PFSK-1 (cell line): Measurements from ENCODE around the gene ALDH1A3.

Experiments used
- POLR2AphosphoS5 ChIP-seq: IDR thresholded peaks from 2 replicates; pipeline ENCODE4 v1.6.1; 2012; ENCODE audit warnings: low read depth, mild to moderate bottlenecking, control low read depth, low read length, moderate library complexity
- REST ChIP-seq, 2 experiments: IDR thresholded peaks; 2 replicates each; pipeline versions ENCODE4 v1.6.1 to v1.8.0; 2011 to 2012; ENCODE audit warnings: low read depth in 2 of 2, low read length in 2 of 2, control low read depth in 1 of 2, inconsistent platforms in 1 of 2, mild to moderate bottlenecking in 1 of 2, moderate library complexity in 1 of 2; ENCODE audit not compliant: insufficient read depth in 1 of 2
- SIN3A ChIP-seq: IDR thresholded peaks from 2 replicates; pipeline ENCODE4 v1.6.1; 2012; ENCODE audit warnings: mild to moderate bottlenecking, low read length, moderate library complexity, borderline replicate concordance; ENCODE audit not compliant: insufficient read depth
- TAF1 ChIP-seq: IDR thresholded peaks from 2 replicates; pipeline ENCODE4 v1.6.1; 2012; ENCODE audit warnings: low read length, control low read depth, borderline replicate concordance; ENCODE audit not compliant: insufficient read depth

GRCh38 chr15:100879061-100879463 lies 569 bp upstream of the ALDH1A3 start:
- TF ChIP-seq POLR2AphosphoS5 (no peak), REST (IDR thresholded peaks at IDR 0.05; ENCODE audit: insufficient read depth in 1 of 2, low read depth in 2 of 2, low read length in 2 of 2) (no peak), TAF1 (no peak), SIN3A (no peak)
